T-helper 2 cell treated with Interferon-gamma antibody and Interleukin-4, amounts not matched to agents 100 ng/mL and 5 ng/mL, for 36 hours (primary cell): ENCODE results near the gene CLEC16A. TPM values are rescaled to one million over a fixed set of nuclear protein-coding genes. Genes with fewer than 3 reads are reported as not detected.

Experiments used
- intact Hi-C: fragments of 100-400 bp; cut with micrococcal nuclease; formaldehyde crosslinking; loops from one replicate; pipeline ENCODE4 v1.15.1; 2023
- total RNA-seq: library from RNA; stranded (reverse); gene quantifications from 2 replicates; pipeline ENCODE4 v1.2.3, GENCODE V29; 2022

CLEC16A gene
- total RNA-seq, 1 donor from 2014 or later = 31.0 TPM

- intact Hi-C loops = loop anchor here (1.0 to 10.0 kb wide), 6 partner anchors 8 to 700 kb away; partner anchors contain the start of genes SNN and SOCS1
Measured at GRCh38 chr16:10964891-10965326, 20.5 kb downstream of the CLEC16A start.

GRCh38 chr16:10965440-10966061 lies 21.2 kb downstream of the CLEC16A start:
- intact Hi-C loops = loop anchor here (1.0 to 10.0 kb wide), 3 partner anchors 8 to 699 kb away; partner anchors contain the start of gene SNN

- intact Hi-C loops = loop anchor here (10.0 kb wide), 1 partner anchor 699 kb away; the partner anchor contains the start of gene SNN
Measured at GRCh38 chr16:10966129-10966528, 21.8 kb downstream of the CLEC16A start.

- intact Hi-C loops = loop anchor here (10.0 kb wide), 1 partner anchor 698 kb away; the partner anchor contains the start of gene SNN
Measured at GRCh38 chr16:10966559-10966958, 22.2 kb downstream of the CLEC16A start.

DNA sequence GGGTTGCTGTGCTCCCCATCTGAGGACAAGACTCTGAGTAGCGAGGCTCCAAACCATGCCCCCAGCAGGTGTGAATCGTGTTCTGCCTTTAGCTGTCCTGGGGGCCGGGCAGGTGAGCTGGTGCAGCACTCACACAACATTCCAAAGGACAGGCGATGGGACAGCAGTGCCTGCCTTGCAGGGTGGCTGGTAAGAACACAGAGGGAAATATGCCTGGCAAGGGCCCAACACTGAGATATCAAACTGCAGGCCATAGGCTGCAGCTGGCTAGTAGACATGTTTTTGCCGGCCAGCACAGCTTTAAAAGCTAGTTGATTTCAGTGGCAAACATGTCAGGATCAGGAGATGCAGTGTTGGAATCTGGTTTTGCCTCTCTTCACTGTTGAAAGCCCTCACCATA lies 23.6 kb downstream of the CLEC16A start:
- intact Hi-C loops = loop anchor here (10.0 kb wide), 1 partner anchor 697 kb away; the partner anchor contains the start of gene SNN

- intact Hi-C loops = loop anchor here (10.0 kb wide), 1 partner anchor 696 kb away; the partner anchor contains the start of gene SNN
Measured at GRCh38 chr16:10968498-10968897, 24.1 kb downstream of the CLEC16A start.

- intact Hi-C loops = loop anchor here (5.0 to 10.0 kb wide), 2 partner anchors 83 to 695 kb away; partner anchors contain the start of gene SNN
Measured at GRCh38 chr16:10969615-10970014, 25.3 kb downstream of the CLEC16A start.

DNA sequence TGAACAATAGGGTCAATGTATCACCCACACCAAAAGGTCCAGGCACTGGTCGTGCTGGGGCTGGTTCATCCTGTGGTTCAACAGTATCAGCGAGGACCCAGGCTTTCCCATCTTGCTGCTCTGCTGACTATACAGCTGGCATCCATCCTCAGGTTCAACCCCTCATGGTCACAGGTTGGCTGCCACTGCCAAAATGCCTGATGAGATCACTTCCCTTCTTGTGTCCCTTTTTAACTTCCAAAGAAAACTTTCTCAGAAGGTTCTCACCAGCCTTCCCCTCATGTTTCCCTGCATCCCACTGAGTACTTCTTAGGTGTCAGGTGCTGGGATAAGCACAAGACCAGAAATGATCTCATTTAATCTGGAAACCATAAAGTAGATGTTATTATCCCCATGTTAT lies 25.7 kb downstream of the CLEC16A start:
- intact Hi-C loops = loop anchor here (5.0 kb wide), 1 partner anchor 82 kb away; no protein-coding TSS in a partner anchor

- intact Hi-C loops = loop anchor here (1.0 to 5.0 kb wide), 3 partner anchors 10 to 286 kb away; no protein-coding TSS in a partner anchor
Measured at GRCh38 chr16:10971560-10971961, 27.2 kb downstream of the CLEC16A start.

DNA sequence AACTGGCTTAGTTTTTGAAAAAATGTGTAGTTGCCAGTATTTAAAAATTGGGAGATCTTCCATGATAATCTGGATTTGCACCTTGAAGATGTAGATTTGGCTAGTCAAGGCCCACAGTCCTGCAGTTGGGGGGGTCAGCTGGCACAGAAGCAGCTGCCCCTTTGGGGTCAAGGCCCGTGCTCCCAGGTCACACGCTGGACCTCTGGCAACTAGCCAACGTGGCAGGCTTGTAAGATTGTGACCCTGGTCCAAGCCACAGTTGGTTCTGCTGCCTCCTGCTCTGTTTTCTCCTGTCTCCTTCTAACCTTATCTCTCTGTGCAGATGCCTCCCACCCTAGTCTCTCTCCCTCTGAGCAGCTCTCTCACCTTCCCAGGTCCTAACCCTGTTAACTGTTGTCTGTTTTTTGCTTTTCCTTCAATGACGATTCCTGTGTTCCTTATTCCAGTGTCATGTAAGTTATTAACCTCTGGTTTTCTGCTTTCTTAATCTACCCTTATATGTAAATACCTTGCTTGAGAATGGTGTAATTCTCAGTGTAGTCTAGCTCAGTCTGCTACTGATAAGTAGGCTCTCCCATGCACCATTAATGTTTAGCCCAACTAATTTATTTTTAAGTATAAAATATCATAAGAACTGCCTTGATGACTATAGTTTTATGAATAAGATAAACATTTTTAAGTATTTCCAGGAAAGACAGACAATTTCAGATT lies 27.9 kb downstream of the CLEC16A start:
- intact Hi-C loops = loop anchor here (2.0 to 5.0 kb wide), 2 partner anchors 80 to 261 kb away; no protein-coding TSS in a partner anchor

GRCh38 chr16:10972819-10973464 lies 28.6 kb downstream of the CLEC16A start:
- intact Hi-C loops = loop anchor here (2.0 to 5.0 kb wide), 2 partner anchors 79 to 260 kb away; no protein-coding TSS in a partner anchor

GRCh38 chr16:10976634-10977033 lies 32.3 kb downstream of the CLEC16A start:
- intact Hi-C loops = no loop called here

DNA sequence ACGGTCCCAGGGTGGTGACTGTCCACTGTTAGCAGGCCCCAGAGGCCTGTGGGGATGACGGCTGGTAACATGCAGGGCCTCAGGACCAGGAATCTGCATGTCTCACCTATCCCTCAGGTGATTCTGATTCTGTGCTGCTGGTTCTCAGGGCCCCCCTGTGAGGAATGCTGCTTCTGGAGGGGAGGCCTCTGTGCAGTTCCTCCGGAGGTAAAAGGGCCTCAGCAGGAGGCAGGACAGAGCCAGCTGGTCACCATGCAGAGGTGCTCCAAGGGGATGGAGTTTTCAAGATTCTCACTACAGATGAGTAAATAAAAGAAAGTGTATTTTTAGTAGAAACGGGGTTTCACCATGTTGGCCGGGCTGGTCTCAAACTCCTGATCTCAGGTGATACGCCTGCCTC lies 33.8 kb downstream of the CLEC16A start:
- intact Hi-C loops = no loop called here

- intact Hi-C loops = no loop called here
Measured at GRCh38 chr16:10978871-10979446, 34.6 kb downstream of the CLEC16A start.

DNA sequence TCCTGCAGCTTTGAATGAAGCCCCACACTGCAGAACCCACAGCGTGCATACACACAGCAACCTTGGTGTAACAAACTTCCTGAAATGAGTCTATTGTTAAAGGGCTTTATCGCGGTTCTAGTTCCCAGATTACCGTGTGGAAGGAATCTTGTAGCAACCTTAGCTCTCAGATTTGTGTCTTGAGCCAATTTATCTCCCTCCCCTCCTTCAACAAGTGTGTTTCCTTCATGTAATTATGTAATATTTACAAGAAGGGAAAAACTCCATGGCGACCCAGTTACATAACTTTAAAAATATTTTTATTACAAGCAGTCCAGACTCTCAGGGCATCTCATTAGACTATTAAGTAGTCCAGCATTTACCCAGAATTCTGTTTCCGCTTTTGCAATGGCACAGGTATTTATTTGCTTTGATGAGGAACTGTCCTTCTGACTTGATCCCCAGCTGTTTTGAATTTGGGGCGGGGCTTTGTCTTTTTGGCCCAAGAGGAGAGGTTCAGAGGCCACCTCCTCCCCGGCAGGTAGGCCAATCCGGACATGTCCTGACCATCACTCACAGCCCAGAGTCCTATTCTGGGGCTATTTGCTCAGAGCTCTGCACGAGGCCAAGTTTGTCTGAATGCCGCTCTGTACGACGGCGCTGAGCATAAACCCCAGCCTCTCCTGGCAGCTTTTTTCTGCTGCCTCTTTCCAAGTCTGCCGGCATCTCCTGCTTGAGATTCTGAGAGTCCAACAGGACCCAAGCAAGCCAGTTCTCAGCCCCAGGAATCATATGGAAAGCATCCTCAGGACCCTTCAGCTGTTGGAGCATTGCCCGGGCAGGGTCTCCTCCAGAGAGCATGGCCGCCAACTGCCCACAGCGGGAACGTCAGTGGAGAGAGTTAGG lies 35.6 kb downstream of the CLEC16A start:
- intact Hi-C loops = no loop called here

DNA sequence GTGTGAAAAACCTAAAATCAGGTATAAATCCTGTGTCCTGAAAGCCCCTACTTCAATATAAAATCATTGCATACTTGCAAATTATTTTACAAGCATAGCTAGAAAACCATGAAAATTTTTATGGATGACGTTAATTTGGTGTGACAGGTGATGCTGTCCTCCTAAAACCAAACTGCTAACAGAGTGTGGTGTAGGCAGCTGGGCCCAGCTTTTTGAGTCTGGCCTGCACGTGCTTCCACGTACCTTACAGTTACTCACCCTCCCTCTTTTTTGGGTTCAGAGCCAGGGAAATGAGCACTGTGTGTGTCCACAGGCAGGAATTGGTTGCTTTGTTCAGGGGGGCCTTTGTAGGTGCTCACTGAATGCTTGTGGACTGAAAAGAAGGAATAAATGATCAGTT lies 36.4 kb downstream of the CLEC16A start:
- intact Hi-C loops = loop anchor here (1.0 kb wide), 1 partner anchor 10 kb away; no protein-coding TSS in a partner anchor

GRCh38 chr16:10981697-10982216 lies 37.4 kb downstream of the CLEC16A start:
- intact Hi-C loops = loop anchor here (1.0 kb wide), 1 partner anchor 10 kb away; no protein-coding TSS in a partner anchor

DNA sequence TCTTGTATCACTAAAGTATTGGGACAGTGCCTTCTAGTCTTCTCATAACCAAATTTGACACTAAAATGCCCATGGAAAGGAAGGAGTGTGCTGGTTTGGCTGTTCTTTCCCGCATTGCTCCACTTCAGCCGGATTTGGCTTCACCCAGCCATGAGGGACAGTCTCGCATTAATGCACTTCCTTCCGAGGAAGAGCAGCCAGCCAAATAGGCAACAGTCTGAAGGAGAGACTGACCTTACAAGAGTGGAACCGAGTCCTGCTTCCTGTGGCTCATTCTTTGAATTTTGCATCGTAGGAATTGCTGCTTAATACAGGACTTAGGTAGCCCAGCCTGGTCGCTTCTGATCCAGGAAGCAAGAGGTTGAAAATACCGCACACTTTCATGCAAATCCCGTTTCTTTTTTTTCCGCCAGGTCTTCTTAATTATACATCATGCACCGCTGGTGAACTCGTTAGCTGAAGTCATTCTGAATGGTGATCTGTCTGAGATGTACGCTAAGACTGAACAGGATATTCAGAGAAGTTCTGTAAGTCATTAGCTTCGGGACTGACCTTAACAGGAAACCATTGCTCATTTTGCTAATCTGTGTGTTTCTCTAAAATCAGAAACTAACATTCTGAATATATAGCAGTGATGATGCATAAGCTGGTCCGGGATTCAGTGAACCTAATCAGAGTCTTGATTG lies 38.2 kb downstream of the CLEC16A start:
- intact Hi-C loops = no loop called here

DNA sequence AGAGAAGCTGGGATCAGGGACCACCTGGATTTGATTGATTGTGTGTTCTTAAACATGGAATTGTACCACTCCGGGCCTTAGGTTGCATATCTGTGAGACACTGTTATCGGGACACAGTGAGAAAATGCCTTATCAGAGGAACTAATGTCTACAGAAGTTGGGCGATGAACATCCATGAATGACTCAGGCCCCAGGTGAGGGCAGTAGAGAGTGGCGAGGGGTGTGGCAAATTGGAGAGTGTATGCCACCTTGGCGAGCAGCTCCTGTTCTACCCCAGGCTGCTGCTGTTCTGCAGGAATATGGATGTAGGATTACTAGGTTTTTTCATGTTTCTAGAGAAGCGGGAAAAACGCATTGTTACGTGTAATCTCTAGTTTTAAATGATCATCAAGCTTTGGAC lies 38.8 kb downstream of the CLEC16A start:
- intact Hi-C loops = no loop called here
